ENCODE data around the gene ADGRV1.

ADGRV1 gene

GRCh38 chr5:90545511-90545910, 13.1 kb upstream of the ADGRV1 start:
- TF ChIP-seq REST (IDR thresholded peaks at IDR 0.05; ENCODE audit: insufficient read depth in 1 of 2, low read depth in 2 of 2, low read length in 2 of 2) (no peak), SIN3A (IDR thresholded peaks at IDR 0.05; ENCODE audit: borderline replicate concordance, insufficient read depth, low read length) (no peak), FOXP2 (optimal IDR thresholded peaks at IDR 0.05; ENCODE audit: borderline replicate concordance, extremely low read depth, extremely low read length, insufficient read depth) (no peak)

- TF ChIP-seq POLR2AphosphoS5 (IDR thresholded peaks at IDR 0.05; ENCODE audit: low read depth, low read length) (no peak), REST (IDR thresholded peaks at IDR 0.05; ENCODE audit: insufficient read depth in 1 of 2, low read depth in 2 of 2, low read length in 2 of 2) (no peak), TAF1 (IDR thresholded peaks at IDR 0.05; ENCODE audit: borderline replicate concordance, insufficient read depth, low read length) (no peak), FOXP2 (optimal IDR thresholded peaks at IDR 0.05; ENCODE audit: borderline replicate concordance, extremely low read depth, extremely low read length, insufficient read depth) (no peak), SIN3A (IDR thresholded peaks at IDR 0.05; ENCODE audit: borderline replicate concordance, insufficient read depth, low read length) (no peak)
Observed at GRCh38 chr5:90546216-90546837, 12.3 kb upstream of the ADGRV1 start.

GRCh38 chr5:90547072-90547536, 11.5 kb upstream of the ADGRV1 start:
- no peak for TF ChIP-seq POLR2AphosphoS5 (IDR thresholded peaks at IDR 0.05; ENCODE audit: low read depth, low read length)
- TF ChIP-seq FOXP2 (optimal IDR thresholded peaks at IDR 0.05; ENCODE audit: borderline replicate concordance, extremely low read depth, extremely low read length, insufficient read depth): no peak
- no peak for TF ChIP-seq REST (IDR thresholded peaks at IDR 0.05; ENCODE audit: insufficient read depth in 1 of 2, low read depth in 2 of 2, low read length in 2 of 2)
- TF ChIP-seq TAF1 (IDR thresholded peaks at IDR 0.05; ENCODE audit: borderline replicate concordance, insufficient read depth, low read length): no peak
- TF ChIP-seq SIN3A (IDR thresholded peaks at IDR 0.05; ENCODE audit: borderline replicate concordance, insufficient read depth, low read length): no peak

- TF ChIP-seq TAF1 (IDR thresholded peaks at IDR 0.05; ENCODE audit: borderline replicate concordance, insufficient read depth, low read length): no peak
- TF ChIP-seq SIN3A (IDR thresholded peaks at IDR 0.05; ENCODE audit: borderline replicate concordance, insufficient read depth, low read length): no peak
- no peak for TF ChIP-seq REST (IDR thresholded peaks at IDR 0.05; ENCODE audit: insufficient read depth in 1 of 2, low read depth in 2 of 2, low read length in 2 of 2)
- TF ChIP-seq FOXP2 (optimal IDR thresholded peaks at IDR 0.05; ENCODE audit: borderline replicate concordance, extremely low read depth, extremely low read length, insufficient read depth): no peak
- TF ChIP-seq POLR2AphosphoS5 (IDR thresholded peaks at IDR 0.05; ENCODE audit: low read depth, low read length): no peak
Observed at GRCh38 chr5:90548069-90548593, 10.5 kb upstream of the ADGRV1 start.

All from PFSK-1 (cell line).